SU-DHL-6 (cell line): ENCODE measurements around the gene EGLN1.

Experiments
- H2AFZ ChIP-seq: fragments of 200-600 bp; sonication (generic); 2 replicates; pipeline ENCODE4 v1.6.1; 2014; ENCODE audit warnings: low read depth, mild to moderate bottlenecking, moderate library complexity, mixed read lengths, antibody characterized with exemption, low read length; ENCODE audit not compliant: severe bottlenecking
- H3F3A ChIP-seq: fragments of 200-600 bp; shearing (Covaris generic); 2 replicates; pipeline ENCODE4 v1.6.0; 2016; ENCODE audit warnings: antibody characterized with exemption, mild to moderate bottlenecking; ENCODE audit not compliant: insufficient read depth
- H3K27ac ChIP-seq: fragments of 200-600 bp; sonication (generic); 2 replicates; pipeline ENCODE4 v1.5.1; 2016; ENCODE audit warnings: low read depth, mild to moderate bottlenecking, low read length, moderate library complexity, mixed read lengths
- H3K27me3 ChIP-seq: fragments of 200-600 bp; sonication (generic), shearing (Covaris generic); 2 replicates; pipeline ENCODE4 v1.6.0; 2014; ENCODE audit warnings: mild to moderate bottlenecking, low read length
- H3K36me3 ChIP-seq: fragments of 200-600 bp; sonication (generic); 2 replicates; pipeline ENCODE4 v1.6.1; 2014; ENCODE audit warnings: mild to moderate bottlenecking, low read length, mixed read lengths
- H3K4me2 ChIP-seq: fragments of 300-600, 200-600 bp; shearing (Covaris generic), sonication (generic); 2 replicates; pipeline ENCODE4 v1.6.0; 2014; ENCODE audit warnings: low read length, low read depth, mild to moderate bottlenecking; ENCODE audit not compliant: poor library complexity, severe bottlenecking
- H3K4me3 ChIP-seq: fragments of 200-600 bp; sonication (generic); 2 replicates; pipeline ENCODE4 v1.5.1; 2014; ENCODE audit warnings: antibody characterized with exemption, low read length, mild to moderate bottlenecking, mixed read lengths; ENCODE audit not compliant: insufficient read depth, poor library complexity, severe bottlenecking
- H3K79me2 ChIP-seq: fragments of 200-600 bp; sonication (generic); 2 replicates; pipeline ENCODE4 v1.6.1; 2014; ENCODE audit warnings: mild to moderate bottlenecking, low read length, moderate library complexity; ENCODE audit not compliant: insufficient read depth
- H3K9ac ChIP-seq: fragments of 200-600 bp; sonication (generic); 2 replicates; pipeline ENCODE4 v1.7.0; 2014; ENCODE audit warnings: mild to moderate bottlenecking, low read length
- H3K9me2 ChIP-seq: fragments of 200-600 bp; sonication (generic); replicated peaks from 2 replicates; pipeline ENCODE4 v1.6.1; 2014; ENCODE audit warnings: low read length; ENCODE audit not compliant: insufficient read depth
- H3K9me3 ChIP-seq: fragments of 200-600 bp; sonication (generic); 2 replicates; pipeline ENCODE4 v1.6.1; 2014; ENCODE audit warnings: low read length, mixed read lengths; ENCODE audit not compliant: insufficient read depth
- H4K20me1 ChIP-seq: fragments of 200-600 bp; sonication (generic); 2 replicates; pipeline ENCODE4 v1.6.1; 2014; ENCODE audit warnings: low read depth, mild to moderate bottlenecking, antibody characterized with exemption, low read length, moderate library complexity, mixed read lengths
- CTCF ChIP-seq: fragments of 200-600 bp; sonication (generic); IDR thresholded peaks from one replicate; pipeline ENCODE4 v1.5.1; 2017; ENCODE audit warnings: antibody characterized with exemption, mild to moderate bottlenecking, low read length, moderate library complexity; ENCODE audit not compliant: insufficient read depth, poor library complexity, severe bottlenecking
- EZH2phosphoT487 ChIP-seq: fragments of 200-600 bp; sonication (generic), shearing (Covaris generic); conservative IDR thresholded peaks from 2 replicates; pipeline ENCODE4 v1.6.1; 2018; ENCODE audit warnings: mild to moderate bottlenecking, antibody characterized with exemption, low read length, moderate library complexity, mixed read lengths

EGLN1 gene

GRCh38 chr1:231397886-231398671 lies 24.0 kb downstream of the EGLN1 start:
- Histone ChIP-seq H3K9me2 (no peaks in the 10 kb centered on the region), H3K4me3 (no peak overlapping the region), H3K79me2 (no peaks in the 10 kb centered on the region), H3K27ac (no peak overlapping the region), H3K36me3 (no peaks in the 10 kb centered on the region), H3K27me3 (no peaks in the 10 kb centered on the region), H3K4me2 (no peak overlapping the region), H3F3A (no peaks in the 10 kb centered on the region), H2AFZ (no peak overlapping the region), H3K9me3 (no peaks in the 10 kb centered on the region), H4K20me1 (peaks cover 4% of the 10 kb centered on the region; the same call in 1 of the 2 replicates), H3K9ac (no peak overlapping the region)
- TF ChIP-seq CTCF (no peak), EZH2phosphoT487 (no peak)

GRCh38 chr1:231396643-231397042 lies 25.4 kb downstream of the EGLN1 start:
- Histone ChIP-seq H3K9me2 (no peaks in the 10 kb centered on the region), H3K9me3 (no peaks in the 10 kb centered on the region), H3F3A (no peaks in the 10 kb centered on the region), H3K9ac (no peak overlapping the region), H3K4me3 (no peak overlapping the region), H3K4me2 (no peak overlapping the region), H3K27me3 (no peaks in the 10 kb centered on the region), H3K79me2 (no peaks in the 10 kb centered on the region), H3K36me3 (no peaks in the 10 kb centered on the region), H4K20me1 (peaks cover 4% of the 10 kb centered on the region; the same call in 1 of the 2 replicates), H3K27ac (no peak overlapping the region), H2AFZ (no peak overlapping the region)
- TF ChIP-seq CTCF, result no peak
- TF ChIP-seq EZH2phosphoT487, result no peak

GRCh38 chr1:231395998-231396390 lies 26.1 kb downstream of the EGLN1 start:
- no peaks in the 10 kb centered on the region for H3K36me3 ChIP-seq
- no peaks in the 10 kb centered on the region for H3K9me2 ChIP-seq
- no peak overlapping the region for H3K9ac ChIP-seq
- no peak overlapping the region for H3K27ac ChIP-seq
- H4K20me1 ChIP-seq, result peaks cover 8% of the 10 kb centered on the region; the same call in 1 of the 2 replicates
- no peaks in the 10 kb centered on the region for H3K27me3 ChIP-seq
- H3K4me3 ChIP-seq, result no peak overlapping the region
- no peaks in the 10 kb centered on the region for H3K79me2 ChIP-seq
- TF ChIP-seq CTCF (no peak), EZH2phosphoT487 (no peak)
- no peak overlapping the region for H3K4me2 ChIP-seq
- no peak overlapping the region for H2AFZ ChIP-seq
- H3K9me3 ChIP-seq, result no peaks in the 10 kb centered on the region
- H3F3A ChIP-seq, result no peaks in the 10 kb centered on the region
